Measurements from ENCODE around the gene NCOA1.

Gene NCOA1

DNA sequence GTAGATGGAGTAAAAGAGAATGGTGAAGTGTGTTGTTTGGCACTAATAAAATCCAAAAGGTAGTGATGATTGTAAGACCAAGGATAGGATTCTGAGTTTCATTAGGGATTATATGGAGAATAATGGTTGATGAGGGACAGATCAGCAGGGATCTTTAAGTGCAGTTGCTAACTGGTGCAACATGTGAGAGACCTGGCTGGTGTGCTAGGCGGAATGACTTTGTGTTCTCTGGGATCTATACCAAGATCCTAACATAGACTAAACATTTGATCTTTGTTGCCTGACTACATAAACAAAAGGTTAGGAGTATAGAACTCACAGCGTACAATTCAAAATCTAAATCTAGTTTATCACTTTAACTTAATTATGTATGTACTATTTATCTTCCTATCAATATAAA, 166.8 kb downstream of the NCOA1 start:
- Histone ChIP-seq H3K79me2 (ENCODE audit: control insufficient read depth, low read length) (no peaks in the 10 kb centered on the region), H3K27ac (ENCODE audit: low read depth, low read length) (no peak overlapping the region), H3F3A (ENCODE audit: control insufficient read depth, insufficient read depth) (peaks cover 9% of the 10 kb centered on the region), H4K20me1 (ENCODE audit: control insufficient read depth, insufficient read depth, low read depth, low read length) (no peaks in the 10 kb centered on the region), H3K36me3 (ENCODE audit: control insufficient read depth, low read length) (no peaks in the 10 kb centered on the region), H3K27me3 (ENCODE audit: control insufficient read depth, low read length) (no peaks in the 10 kb centered on the region), H3K4me1 (ENCODE audit: control insufficient read depth, low read length) (peaks cover 35% of the 10 kb centered on the region), H3K9me3 (ENCODE audit: control insufficient read depth, insufficient read depth, low read length) (no peaks in the 10 kb centered on the region), H3K9me2 (replicated peaks; ENCODE audit: control insufficient read depth, low read length) (no peaks in the 10 kb centered on the region), H3K4me3 (ENCODE audit: low read length) (no peak overlapping the region), H3K4me2 (ENCODE audit: low read length) (no peak overlapping the region)
- TF ChIP-seq EZH2phosphoT487 (IDR thresholded peaks at IDR 0.05; ENCODE audit: borderline replicate concordance, low read length): no peak

DNA sequence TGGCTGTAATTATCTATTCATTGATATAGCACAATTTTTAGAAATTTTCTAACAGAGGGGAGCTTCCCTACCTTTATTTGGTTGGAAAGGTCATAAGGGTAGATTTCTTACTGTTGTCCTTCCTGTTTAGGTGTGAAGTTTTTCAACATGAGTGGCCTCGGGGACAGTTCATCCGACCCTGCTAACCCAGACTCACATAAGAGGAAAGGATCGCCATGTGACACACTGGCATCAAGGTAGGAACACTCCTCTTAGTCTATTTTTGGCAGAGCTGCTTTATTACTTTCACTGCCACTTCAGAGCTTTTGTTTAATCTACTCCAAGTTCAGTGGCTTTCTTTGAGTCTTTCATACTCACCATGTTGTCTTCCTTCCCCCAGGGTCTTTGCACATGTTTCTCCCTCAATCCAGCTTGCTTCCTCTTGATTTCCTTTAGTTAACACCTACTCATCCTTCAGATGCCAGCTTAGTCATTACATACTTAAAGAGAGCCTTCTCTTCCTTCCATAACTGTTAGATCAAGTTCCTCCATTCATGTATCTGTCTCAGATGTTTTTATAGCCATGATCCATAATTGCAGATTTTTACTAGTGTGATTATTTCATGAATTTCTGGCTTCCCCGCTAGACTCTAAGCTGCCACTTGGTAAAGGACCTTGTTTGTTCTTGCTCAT, 167.6 kb downstream of the NCOA1 start:
- TF ChIP-seq, protein P1, sequence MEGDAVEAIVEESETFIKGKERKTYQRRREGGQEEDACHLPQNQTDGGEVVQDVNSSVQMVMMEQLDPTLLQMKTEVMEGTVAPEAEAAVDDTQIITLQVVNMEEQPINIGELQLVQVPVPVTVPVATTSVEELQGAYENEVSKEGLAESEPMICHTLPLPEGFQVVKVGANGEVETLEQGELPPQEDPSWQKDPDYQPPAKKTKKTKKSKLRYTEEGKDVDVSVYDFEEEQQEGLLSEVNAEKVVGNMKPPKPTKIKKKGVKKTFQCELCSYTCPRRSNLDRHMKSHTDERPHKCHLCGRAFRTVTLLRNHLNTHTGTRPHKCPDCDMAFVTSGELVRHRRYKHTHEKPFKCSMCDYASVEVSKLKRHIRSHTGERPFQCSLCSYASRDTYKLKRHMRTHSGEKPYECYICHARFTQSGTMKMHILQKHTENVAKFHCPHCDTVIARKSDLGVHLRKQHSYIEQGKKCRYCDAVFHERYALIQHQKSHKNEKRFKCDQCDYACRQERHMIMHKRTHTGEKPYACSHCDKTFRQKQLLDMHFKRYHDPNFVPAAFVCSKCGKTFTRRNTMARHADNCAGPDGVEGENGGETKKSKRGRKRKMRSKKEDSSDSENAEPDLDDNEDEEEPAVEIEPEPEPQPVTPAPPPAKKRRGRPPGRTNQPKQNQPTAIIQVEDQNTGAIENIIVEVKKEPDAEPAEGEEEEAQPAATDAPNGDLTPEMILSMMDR (IDR thresholded peaks at IDR 0.05; ENCODE audit: low read depth, low read length, poor library complexity, severe bottlenecking): no peak
- no peak for TF ChIP-seq EZH2phosphoT487 (IDR thresholded peaks at IDR 0.05; ENCODE audit: borderline replicate concordance, low read length)

DNA sequence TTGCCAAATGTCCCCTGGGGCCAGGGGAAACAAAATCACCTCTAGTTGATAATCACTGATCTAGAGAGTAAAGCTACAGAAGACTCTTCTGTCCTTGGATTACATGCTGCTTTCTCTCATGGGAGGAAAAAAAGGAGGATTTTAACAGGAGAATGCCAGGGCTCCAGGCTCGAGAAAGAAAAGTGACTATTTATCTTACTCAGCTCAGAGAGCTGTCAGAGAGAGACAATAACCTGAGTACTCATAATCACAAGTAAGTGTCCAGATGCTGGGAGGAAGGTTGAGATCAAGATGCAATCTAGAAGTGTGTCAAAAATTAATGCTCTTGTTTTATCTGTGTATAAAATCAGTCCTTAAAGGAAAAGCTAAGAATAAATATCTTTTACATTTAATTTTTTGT, 168.8 kb downstream of the NCOA1 start:
- H3F3A ChIP-seq (ENCODE audit: control insufficient read depth, insufficient read depth): no peaks in the 10 kb centered on the region
- no peaks in the 10 kb centered on the region for H3K36me3 ChIP-seq (ENCODE audit: control insufficient read depth, low read length)
- no peaks in the 10 kb centered on the region for H3K27me3 ChIP-seq (ENCODE audit: control insufficient read depth, low read length)
- H3K4me3 ChIP-seq (ENCODE audit: low read length): no peak overlapping the region
- H3K4me1 ChIP-seq (ENCODE audit: control insufficient read depth, low read length): peaks cover 19% of the 10 kb centered on the region
- H3K79me2 ChIP-seq (ENCODE audit: control insufficient read depth, low read length): no peaks in the 10 kb centered on the region
- H3K9me2 ChIP-seq (replicated peaks; ENCODE audit: control insufficient read depth, low read length): no peaks in the 10 kb centered on the region
- H3K9me3 ChIP-seq (ENCODE audit: control insufficient read depth, insufficient read depth, low read length): no peaks in the 10 kb centered on the region
- H3K27ac ChIP-seq (ENCODE audit: low read depth, low read length): no peak overlapping the region
- TF ChIP-seq, protein P1 (IDR thresholded peaks at IDR 0.05; ENCODE audit: low read depth, low read length, poor library complexity, severe bottlenecking): no peak
- TF ChIP-seq EZH2phosphoT487 (IDR thresholded peaks at IDR 0.05; ENCODE audit: borderline replicate concordance, low read length): no peak
- H3K4me2 ChIP-seq (ENCODE audit: low read length): no peak overlapping the region
- no peaks in the 10 kb centered on the region for H4K20me1 ChIP-seq (ENCODE audit: control insufficient read depth, insufficient read depth, low read depth, low read length)

More for the DNA sequence above, 167.6 kb downstream of the NCOA1 start:
- no peaks in the 10 kb centered on the region for H3K36me3 ChIP-seq (ENCODE audit: control insufficient read depth, low read length)
- no peaks in the 10 kb centered on the region for H3K79me2 ChIP-seq (ENCODE audit: control insufficient read depth, low read length)
- no peaks in the 10 kb centered on the region for H4K20me1 ChIP-seq (ENCODE audit: control insufficient read depth, insufficient read depth, low read depth, low read length)
- no peaks in the 10 kb centered on the region for H3K27me3 ChIP-seq (ENCODE audit: control insufficient read depth, low read length)
- peaks cover 28% of the 10 kb centered on the region for H3K4me1 ChIP-seq (ENCODE audit: control insufficient read depth, low read length)
- H3K27ac ChIP-seq (ENCODE audit: low read depth, low read length): no peak overlapping the region
- H3K9me2 ChIP-seq (replicated peaks; ENCODE audit: control insufficient read depth, low read length): no peaks in the 10 kb centered on the region
- no peak overlapping the region for H3K4me2 ChIP-seq (ENCODE audit: low read length)
- H3F3A ChIP-seq (ENCODE audit: control insufficient read depth, insufficient read depth): peaks cover 3% of the 10 kb centered on the region; the same call in 1 of the 2 replicates
- H3K9me3 ChIP-seq (ENCODE audit: control insufficient read depth, insufficient read depth, low read length): no peaks in the 10 kb centered on the region
- H3K4me3 ChIP-seq (ENCODE audit: low read length): no peak overlapping the region

DNA sequence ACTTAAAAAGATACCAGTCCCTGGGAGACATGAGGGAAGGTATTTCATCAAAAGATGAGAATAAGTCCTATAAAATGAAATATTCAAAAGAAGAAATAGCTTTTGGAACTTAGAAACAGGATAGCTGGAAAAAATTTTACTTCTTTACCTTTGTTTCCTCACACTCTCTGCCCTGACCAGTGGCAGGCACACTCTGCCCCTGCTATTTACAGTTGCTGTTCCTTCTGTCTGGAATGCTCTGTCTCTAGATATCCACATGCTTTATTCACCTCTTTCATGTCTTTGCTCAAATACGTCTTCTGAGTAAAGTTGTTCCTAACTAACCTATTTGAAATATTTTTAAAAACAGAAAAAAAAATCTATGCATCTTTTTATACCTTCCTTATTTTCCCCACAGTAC, 176.5 kb downstream of the NCOA1 start:
- no peaks in the 10 kb centered on the region for H3K79me2 ChIP-seq (ENCODE audit: control insufficient read depth, low read length)
- no peaks in the 10 kb centered on the region for H3K9me2 ChIP-seq (replicated peaks; ENCODE audit: control insufficient read depth, low read length)
- no peak overlapping the region for H3K4me2 ChIP-seq (ENCODE audit: low read length)
- TF ChIP-seq, protein P1 (IDR thresholded peaks at IDR 0.05; ENCODE audit: low read depth, low read length, poor library complexity, severe bottlenecking): no peak
- no peak for TF ChIP-seq EZH2phosphoT487 (IDR thresholded peaks at IDR 0.05; ENCODE audit: borderline replicate concordance, low read length)
- no peak overlapping the region for H3K4me3 ChIP-seq (ENCODE audit: low read length)
- H3K9me3 ChIP-seq (ENCODE audit: control insufficient read depth, insufficient read depth, low read length): no peaks in the 10 kb centered on the region
- H4K20me1 ChIP-seq (ENCODE audit: control insufficient read depth, insufficient read depth, low read depth, low read length): no peaks in the 10 kb centered on the region
- H3F3A ChIP-seq (ENCODE audit: control insufficient read depth, insufficient read depth): no peaks in the 10 kb centered on the region
- H3K27ac ChIP-seq (ENCODE audit: low read depth, low read length): no peak overlapping the region
- no peaks in the 10 kb centered on the region for H3K27me3 ChIP-seq (ENCODE audit: control insufficient read depth, low read length)
- H3K36me3 ChIP-seq (ENCODE audit: control insufficient read depth, low read length): no peaks in the 10 kb centered on the region
- H3K4me1 ChIP-seq (ENCODE audit: control insufficient read depth, low read length): peaks cover 4% of the 10 kb centered on the region; the same call in 1 of the 2 replicates
